ENCODE data around the gene AXL.
"Not testable (repeated sequence)": the region's sequence is repeated elsewhere in the genome, so short reads cannot be mapped to it uniquely, and the experiment has no call there.

Gene AXL

GRCh38 chr19:41218615-41219507 is at the start of gene AXL:
Gene AXL (plus strand): TSS chr19:41219223. CDS start chr19:41219393, 170 bp downstream.
- FAIRE-seq (no peak), DNase-seq (ENCODE audit: insufficient read length, low spot score) (peak; percentile 87)
- peak; percentile 93 for TF ChIP-seq POLR2A (IDR thresholded peaks at IDR 0.05; ENCODE audit: low read depth, low read length)

DNA sequence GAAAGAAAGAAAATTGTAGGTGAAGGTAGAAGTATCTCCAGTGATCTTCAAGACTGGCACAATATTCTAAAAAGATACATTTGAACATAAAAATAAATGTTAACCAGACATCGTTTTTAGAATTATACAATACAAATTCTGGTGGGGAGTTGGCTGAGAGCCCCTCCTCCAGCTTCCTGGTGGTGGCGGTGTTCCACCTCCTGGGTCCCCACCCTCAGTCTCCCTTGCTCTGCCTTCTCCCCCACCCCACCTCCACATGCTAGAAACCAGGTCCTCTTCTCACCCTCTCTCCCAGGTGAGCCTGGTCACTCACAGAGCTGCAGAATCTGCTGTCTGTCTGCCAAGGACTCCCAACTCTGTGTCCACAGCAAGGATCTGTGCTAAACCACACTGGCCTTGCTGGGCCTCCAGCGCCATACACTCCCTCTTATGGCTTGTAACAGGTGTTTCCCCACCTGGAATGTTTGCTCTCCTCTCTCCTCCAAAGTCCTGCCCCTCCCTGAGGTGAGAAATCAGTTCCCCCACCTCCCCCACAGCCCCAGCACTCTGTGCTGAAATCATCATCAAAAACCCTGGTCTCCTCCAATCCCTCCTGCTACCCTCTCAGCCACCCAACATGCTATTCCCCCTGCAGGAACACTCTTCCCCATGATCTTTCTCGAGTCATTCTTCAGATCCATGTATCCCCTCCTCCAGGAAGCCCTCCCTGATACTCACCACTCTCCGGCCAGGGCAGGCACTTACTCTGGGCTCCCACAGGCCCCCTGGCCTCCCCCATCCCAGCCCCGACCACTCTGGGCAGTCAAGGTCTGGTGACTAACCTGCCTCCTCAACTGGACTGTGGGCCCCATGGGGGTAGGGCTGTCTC is 46.5 kb upstream of the AXL start:
- TF ChIP-seq POLR2A (IDR thresholded peaks at IDR 0.05; ENCODE audit: low read depth, low read length) = no peak
- FAIRE-seq = no peak

DNA sequence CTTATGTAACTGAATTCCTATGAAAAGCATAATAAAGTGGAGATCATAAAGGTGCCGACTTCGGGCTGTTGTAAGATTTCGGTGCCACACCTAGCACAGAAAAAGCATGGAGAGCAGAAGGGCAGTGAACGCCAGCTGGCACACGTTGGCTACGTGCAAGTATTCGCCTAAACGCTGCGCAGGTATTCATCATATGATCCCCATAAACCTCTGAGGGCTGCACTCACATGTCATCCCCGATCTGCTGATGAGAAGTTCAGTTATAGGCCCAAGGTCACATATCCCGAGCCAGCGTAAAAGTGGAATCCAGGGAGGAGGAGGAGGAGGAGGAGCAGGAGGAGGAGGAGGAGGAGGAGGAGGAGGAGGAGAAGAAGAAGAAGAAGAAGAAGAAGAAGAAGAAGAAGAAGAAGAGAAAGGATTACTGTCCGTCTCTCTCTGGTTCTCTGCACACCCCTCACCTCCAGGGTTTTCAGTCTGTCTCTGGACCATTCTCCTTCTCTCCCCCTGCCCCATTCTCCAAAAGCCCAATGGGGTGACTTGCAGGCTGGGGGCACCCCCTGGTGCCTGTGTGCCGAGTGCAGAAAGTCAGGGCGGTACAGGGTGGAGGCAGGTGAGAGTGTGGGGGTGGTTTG is 44.6 kb upstream of the AXL start:
- no peak for DNase-seq (ENCODE audit: insufficient read length, low spot score)
- FAIRE-seq = no peak
- no peak for TF ChIP-seq POLR2A (IDR thresholded peaks at IDR 0.05; ENCODE audit: low read depth, low read length)

More for the DNA sequence above, 46.5 kb upstream of the AXL start:
- no peak for DNase-seq (ENCODE audit: insufficient read length, low spot score)

DNA sequence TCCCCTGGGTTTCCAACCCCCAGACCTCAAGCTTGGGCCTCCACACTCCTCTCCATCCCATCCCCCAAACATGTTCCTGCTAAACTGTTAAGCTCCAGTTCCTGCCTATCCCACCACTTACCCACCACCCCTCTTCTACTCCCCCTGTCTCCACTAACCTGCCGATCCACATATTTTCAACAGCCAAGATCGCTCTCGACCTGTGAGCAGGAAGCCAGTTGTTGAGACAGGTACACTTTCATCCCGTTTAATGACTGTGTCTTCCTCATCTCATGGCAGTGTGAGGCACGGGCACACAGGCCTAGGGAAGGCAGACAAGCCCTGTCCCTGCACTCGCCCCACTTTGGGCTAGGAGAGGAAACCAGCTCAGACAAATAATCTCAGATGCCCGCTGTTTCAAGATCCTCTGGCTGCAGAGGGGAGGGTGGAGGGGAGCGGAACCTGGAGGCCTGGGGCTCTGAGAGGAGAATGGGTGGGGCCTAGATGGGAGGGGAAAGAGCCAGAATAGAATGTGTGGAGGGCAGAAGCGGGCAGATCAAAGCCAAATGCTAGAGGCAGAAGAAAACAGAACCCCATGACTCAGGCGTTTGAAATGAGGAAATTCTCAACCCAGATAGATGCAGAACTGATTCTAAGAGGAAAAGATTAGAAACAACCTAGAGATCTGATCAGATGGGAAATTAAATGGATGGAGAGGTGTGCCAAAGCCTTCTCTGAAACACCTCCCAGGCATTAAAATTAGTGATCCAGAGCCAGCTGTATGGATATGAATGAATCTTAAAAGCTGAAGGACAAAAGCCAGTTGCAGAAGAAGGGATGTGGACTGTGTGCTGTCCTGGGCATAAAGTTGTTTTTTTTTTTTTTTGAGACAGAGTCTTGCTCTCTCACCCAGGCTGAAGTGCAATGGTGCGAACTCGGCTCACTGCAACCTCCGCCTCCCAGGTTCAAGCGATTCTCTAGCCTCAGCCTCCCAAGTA is 42.9 kb upstream of the AXL start:
- FAIRE-seq (no peak), DNase-seq (ENCODE audit: insufficient read length, low spot score) (peak; percentile 93)
- TF ChIP-seq POLR2A (IDR thresholded peaks at IDR 0.05; ENCODE audit: low read depth, low read length) = no peak

DNA sequence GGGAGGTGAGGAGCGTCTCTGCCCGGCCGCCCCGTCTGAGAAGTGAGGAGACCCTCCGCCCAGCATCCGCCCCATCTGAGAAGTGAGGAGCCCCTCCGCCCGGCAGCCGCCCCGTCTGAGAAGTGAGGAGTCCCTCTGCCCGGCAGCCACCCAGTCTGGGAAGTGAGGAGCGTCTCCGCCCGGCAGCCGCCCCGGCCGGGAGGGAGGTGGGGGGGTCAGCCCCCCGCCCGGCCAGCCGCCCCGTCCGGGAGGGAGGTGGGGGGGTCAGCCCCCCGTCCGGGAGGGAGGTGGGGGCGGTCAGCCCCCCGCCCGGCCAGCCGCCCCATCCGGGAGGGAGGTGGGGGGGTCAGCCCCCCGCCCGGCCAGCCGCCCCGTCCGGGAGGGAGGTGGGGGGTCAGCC is 38.9 kb upstream of the AXL start:
- FAIRE-seq; DNase-seq (ENCODE audit: insufficient read length, low spot score): not testable (repeated sequence)

GRCh38 chr19:41186971-41187883 is 31.8 kb upstream of the AXL start:
- FAIRE-seq = no peak
- TF ChIP-seq POLR2A (IDR thresholded peaks at IDR 0.05; ENCODE audit: low read depth, low read length) = no peak
- DNase-seq (ENCODE audit: insufficient read length, low spot score) = no peak

- no peak for FAIRE-seq
- DNase-seq (ENCODE audit: insufficient read length, low spot score) = no peak
- no peak for TF ChIP-seq POLR2A (IDR thresholded peaks at IDR 0.05; ENCODE audit: low read depth, low read length)
Observed at GRCh38 chr19:41187884-41188279, 31.1 kb upstream of the AXL start.

- no peak for DNase-seq (ENCODE audit: insufficient read length, low spot score)
- FAIRE-seq = no peak
- no peak for TF ChIP-seq POLR2A (IDR thresholded peaks at IDR 0.05; ENCODE audit: low read depth, low read length)
Observed at GRCh38 chr19:41189425-41190065, 29.5 kb upstream of the AXL start.

DNA sequence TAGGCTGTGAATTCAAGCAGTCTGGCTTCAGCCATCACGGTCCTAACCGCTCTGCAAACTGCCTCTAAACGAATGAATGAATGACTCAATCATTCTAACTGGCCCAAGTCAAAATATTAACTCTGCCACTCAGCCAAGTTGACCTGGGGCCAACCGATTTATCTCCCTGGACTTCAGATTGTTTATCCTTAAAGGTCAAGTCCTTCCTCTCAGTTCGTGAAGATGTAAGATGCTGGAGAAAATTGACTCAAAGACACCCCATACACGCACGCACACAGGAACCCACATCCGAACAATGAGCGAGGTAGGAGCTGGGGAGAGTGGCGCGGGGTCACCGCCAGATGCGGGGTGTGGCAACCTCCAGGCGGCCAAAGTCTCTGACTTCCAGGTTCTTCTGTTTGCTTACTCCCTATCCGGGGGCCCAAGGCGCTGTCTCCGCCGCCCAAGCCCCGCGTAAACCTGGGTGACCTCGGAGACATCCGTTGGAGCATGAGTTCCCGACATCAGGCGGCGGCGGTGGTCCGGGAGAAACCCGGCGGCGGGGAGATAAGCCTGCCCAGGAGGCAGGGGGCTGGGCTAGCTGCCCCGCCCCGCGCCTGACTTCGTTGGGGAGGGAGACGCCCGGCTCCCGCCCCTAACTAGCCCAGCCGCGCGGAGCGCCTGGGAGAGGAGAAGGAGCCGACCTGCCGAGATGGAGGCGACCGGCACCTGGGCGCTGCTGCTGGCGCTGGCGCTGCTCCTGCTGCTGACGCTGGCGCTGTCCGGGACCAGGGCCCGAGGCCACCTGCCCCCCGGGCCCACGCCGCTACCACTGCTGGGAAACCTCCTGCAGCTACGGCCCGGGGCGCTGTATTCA is 26.2 kb upstream of the AXL start, which contains the start of gene CYP2S1:
CYP2S1 (plus strand) TSS at position 646 of the 856 bp plus-strand sequence; CDS start at position 692, 46 bp downstream.
- FAIRE-seq (no peak), DNase-seq (ENCODE audit: insufficient read length, low spot score) (no peak)
- TF ChIP-seq POLR2A (IDR thresholded peaks at IDR 0.05; ENCODE audit: low read depth, low read length) = no peak

- TF ChIP-seq POLR2A (IDR thresholded peaks at IDR 0.05; ENCODE audit: low read depth, low read length) = no peak
- DNase-seq (ENCODE audit: insufficient read length, low spot score) (no peak), FAIRE-seq (no peak)
Observed at GRCh38 chr19:41193430-41194156, 25.4 kb upstream of the AXL start.

Measured in H54 (cell line).